G401 (cell line): ENCODE measurements around the gene LITAFD. TPM values are rescaled to one million over a fixed set of nuclear protein-coding genes. Genes with fewer than 3 reads are reported as not detected.
"Not testable (repeated sequence)": the region's sequence is repeated elsewhere in the genome, so short reads cannot be mapped to it uniquely, and the experiment has no call there.

Experiments used
- DNase-seq: peaks from one replicate; pipeline ENCODE4 v3.0.0-alpha.2; 2015; ENCODE audit warnings: low spot score
- in situ Hi-C: cut with HindIII; loops from 2 replicates; pipeline ENCODE4 v1.10.0; 2016; ENCODE audit warnings: low sequenced_read_pairs, mixed read lengths
- total RNA-seq: library from RNA; depleted of rRNA; stranded (reverse); fragments of >200 nt; shearing (Covaris generic); gene quantifications from 2 replicates; pipeline ENCODE4 v1.2.3, GENCODE V29; 2014

The LITAFD gene
- total RNA-seq, 1 experiment from 2014 or later, result not detected

DNA sequence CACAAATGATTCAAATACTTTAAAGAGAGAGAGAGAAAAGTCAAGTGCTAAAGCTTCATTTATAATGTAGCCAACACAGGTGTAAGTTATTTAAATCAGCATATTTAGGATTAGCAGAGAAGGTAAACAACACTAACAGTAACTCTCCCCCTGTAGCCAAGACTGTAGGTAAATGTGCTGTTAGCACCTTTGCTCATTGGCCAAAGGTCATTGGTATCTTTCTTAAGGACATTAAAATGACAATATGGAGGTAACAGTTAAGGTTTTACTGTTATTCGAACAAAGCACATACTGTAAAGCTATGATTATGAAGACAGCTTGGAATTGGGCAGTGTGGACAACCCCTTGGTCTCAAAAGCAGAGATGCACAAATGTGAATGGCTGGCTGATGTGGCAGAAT lies 28.7 kb downstream of the LITAFD start:
- in situ Hi-C loops, result no loop called here
- DNase-seq, result no peak

DNA sequence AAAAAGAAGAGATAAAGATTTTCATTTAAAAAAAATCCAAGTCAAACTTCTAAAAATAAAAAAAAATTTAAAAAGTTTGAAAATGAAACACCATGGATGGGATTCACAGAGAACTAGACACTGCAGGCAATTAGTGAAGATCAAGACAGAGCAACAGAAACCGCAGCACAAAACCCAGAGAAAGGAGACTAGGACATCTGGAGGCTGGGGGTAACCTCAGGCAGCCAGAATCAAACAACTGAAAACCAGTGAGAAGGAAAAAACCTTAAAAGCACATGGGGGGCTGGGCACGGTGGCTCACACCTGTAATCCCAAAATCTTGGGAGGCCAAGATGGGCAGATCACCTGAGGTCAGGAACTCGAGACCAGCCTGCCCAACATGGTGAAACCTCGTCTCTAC lies 30.6 kb downstream of the LITAFD start:
- in situ Hi-C loops, result no loop called here
- DNase-seq, result no peak

DNA sequence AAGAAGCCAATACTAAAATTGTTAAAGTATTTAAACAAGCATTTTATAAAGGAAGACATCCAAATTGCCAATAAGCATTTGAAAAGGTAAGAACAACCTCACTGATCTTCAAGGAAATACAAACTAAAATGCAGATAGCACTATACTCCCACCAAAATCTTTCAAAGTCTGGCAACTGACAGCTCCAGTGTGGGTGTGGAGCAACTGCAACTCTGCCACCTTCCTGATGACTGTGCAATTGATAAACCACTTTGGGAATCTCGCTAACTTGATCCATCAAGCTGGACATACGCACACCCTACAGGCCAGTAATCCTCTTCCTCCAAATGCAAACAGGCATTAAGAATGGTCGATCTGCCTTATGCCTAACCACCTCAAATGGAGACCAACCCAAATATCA lies 31.9 kb downstream of the LITAFD start:
- in situ Hi-C loops, result no loop called here
- no peak for DNase-seq

GRCh38 chr16:8915722-8916301 lies 33.7 kb downstream of the LITAFD start:
- in situ Hi-C loops, result no loop called here
- no peak for DNase-seq

- DNase-seq, result no peak
- in situ Hi-C loops, result no loop called here
Observed at GRCh38 chr16:8916541-8917225, 34.5 kb downstream of the LITAFD start.

- DNase-seq, in situ Hi-C loops: not testable (repeated sequence)
Observed at GRCh38 chr16:8917336-8917735, 35.2 kb downstream of the LITAFD start.

DNA sequence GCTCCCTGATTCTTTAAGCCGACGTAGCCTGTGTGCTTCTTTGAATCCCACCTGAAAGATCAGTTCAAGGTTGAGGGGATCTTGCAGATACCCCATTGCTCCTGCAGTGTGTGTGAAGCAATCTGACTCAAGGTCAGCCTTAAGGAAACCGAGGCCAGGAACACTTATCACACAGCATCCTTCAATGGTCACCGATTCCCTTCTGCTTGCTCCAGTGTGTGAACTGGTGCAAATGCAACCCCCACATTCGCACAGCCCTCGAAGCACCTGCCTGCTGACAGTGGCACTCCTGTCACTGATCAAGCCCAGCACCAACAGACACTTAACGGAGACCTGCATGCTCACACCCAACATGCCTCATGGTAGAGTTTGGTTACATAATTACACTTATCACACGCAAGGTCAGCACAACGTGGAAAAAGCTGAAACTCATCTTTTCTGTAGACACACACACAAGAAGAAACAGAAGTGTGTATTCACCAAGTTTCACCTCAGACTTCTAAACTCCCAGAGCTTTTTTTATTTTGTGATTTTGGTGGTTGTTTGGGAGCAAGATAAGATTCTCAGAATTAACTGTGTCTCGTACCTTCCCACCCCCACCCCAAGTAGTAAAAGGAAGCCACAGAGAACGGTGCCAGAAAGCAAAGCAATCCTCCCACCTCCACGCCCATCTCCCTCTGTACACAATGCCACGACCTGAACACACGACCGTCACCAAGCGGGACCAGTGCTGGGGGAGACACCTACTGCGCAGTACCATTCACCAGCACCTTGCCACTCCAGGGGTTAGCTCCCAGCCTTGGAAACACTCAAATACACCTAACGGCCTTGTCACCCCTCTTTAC lies 37.2 kb downstream of the LITAFD start:
- in situ Hi-C loops, result no loop called here

GRCh38 chr16:8919934-8920462 lies 37.8 kb downstream of the LITAFD start:
- in situ Hi-C loops, result loop anchor here (5.0 kb wide), 1 partner anchor 47 kb away; no protein-coding TSS in a partner anchor
- DNase-seq, result no peak

More for the DNA sequence above, 37.2 kb downstream of the LITAFD start:
- no peak for DNase-seq

DNA sequence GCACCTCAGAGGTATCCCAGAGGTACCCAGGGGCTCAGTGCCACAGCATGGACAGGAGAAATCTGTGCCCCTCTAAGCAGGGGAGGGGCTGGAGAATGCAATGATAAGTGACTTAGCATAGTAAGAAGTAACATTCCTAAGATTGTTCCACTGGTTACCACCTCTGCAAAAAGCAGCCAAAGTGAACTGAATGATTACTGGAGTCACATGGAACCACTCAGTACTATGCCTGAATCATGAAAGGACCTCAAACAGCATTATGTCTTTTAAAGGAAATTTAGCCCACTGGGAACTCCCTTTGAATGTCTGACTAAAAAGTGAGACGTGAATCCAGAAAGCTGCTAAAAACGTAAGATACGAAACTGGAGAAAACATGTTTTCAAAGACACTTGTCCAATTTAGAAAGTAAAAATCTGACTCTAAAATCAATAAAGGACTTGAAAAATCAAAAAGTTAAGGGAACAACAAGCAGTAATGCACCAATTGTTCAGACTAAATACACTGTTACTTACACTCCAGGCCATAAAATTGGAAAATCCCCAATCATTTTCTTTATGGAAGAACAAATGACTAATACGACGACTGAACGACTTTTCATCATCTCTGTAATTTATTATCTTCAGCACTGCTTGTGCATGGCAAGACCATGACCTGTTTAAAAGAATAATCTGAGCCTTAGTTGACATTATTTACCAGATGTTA lies 38.6 kb downstream of the LITAFD start:
- DNase-seq, result no peak
- in situ Hi-C loops, result loop anchor here (5.0 kb wide), 1 partner anchor 47 kb away; no protein-coding TSS in a partner anchor

- in situ Hi-C loops, result loop anchor here (5.0 kb wide), 1 partner anchor 46 kb away; no protein-coding TSS in a partner anchor
- DNase-seq, result no peak
Observed at GRCh38 chr16:8921347-8921984, 39.3 kb downstream of the LITAFD start.

- DNase-seq, result peak; percentile 85
- in situ Hi-C loops, result loop anchor here (5.0 kb wide), 1 partner anchor 44 kb away; no protein-coding TSS in a partner anchor
Observed at GRCh38 chr16:8923199-8923598, 41.0 kb downstream of the LITAFD start.

- in situ Hi-C loops, result loop anchor here (5.0 kb wide), 1 partner anchor 43 kb away; no protein-coding TSS in a partner anchor
- peak; percentile 62 for DNase-seq
Observed at GRCh38 chr16:8924214-8924613, 42.1 kb downstream of the LITAFD start.

- no peak for DNase-seq
- in situ Hi-C loops, result no loop called here
Observed at GRCh38 chr16:8925455-8925854, 43.3 kb downstream of the LITAFD start.

GRCh38 chr16:8926827-8927226 lies 44.7 kb downstream of the LITAFD start:
- DNase-seq, result no peak
- in situ Hi-C loops, result no loop called here

- DNase-seq, result no peak
- in situ Hi-C loops, result no loop called here
Observed at GRCh38 chr16:8928467-8928957, 46.4 kb downstream of the LITAFD start.

DNA sequence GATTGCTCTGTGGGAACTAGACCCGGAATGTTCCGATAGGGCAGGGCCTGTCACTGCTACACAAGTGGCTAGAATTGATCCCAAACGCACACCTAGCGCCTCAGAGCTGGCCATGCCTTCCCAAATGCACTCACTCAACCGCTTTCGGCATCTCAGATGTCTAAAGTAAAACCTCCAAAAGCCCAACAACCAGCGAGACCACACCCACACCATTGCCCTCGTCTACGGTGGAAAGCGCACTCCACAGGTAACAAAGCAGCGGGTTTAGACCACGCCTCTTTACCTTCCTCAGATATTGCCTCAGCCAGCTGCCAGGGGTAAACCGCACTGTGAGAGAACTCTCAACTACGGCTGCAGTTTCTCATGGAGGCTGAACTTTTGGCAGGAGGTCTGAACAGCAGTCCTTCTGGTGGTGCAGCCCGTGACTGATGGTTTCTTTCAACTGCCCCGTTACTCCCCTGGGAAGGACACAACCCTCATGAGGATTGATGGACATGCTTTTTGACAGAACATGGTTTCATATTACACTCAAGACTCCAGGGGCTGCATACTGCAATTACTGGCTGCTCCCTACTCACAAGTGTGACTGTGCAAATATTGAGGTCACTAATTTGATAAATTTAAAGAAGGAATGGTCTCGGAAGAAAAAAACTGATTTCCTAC lies 47.1 kb downstream of the LITAFD start:
- in situ Hi-C loops, result no loop called here
- no peak for DNase-seq

DNA sequence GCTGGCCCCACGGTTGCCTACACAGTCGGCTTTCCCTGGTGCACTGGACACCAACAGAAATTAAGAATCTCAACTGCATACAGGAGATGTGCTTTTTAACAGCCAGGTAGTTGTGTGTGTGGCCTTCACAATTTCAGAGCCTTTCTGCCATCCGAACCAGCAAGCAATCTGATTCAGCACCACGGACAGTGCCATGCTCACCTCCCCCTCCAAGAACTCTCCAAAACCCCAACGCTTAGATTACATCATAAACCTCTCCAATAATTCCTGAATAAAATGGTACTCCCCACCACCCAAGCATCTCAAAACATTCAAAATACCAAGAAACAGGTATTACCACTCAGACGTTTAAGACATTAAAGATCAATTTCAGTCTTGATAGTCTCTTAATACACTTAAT lies 49.7 kb downstream of the LITAFD start:
- no peak for DNase-seq
- in situ Hi-C loops, result no loop called here

GRCh38 chr16:8934601-8935000 lies 52.5 kb downstream of the LITAFD start:
- in situ Hi-C loops, result no loop called here
- DNase-seq, result no peak
